Measurements from ENCODE around the gene WWC2.

WWC2 gene

GRCh38 chr4:183124865-183125264 is 25.8 kb downstream of the WWC2 start:
- H4K20me1 ChIP-seq (ENCODE audit: control insufficient read depth, insufficient read depth, low read depth, low read length): no peaks in the 10 kb centered on the region
- no peak for TF ChIP-seq CTCF (IDR thresholded peaks at IDR 0.05; ENCODE audit: low read depth, low read length, poor library complexity, severe bottlenecking)
- no peak for TF ChIP-seq EZH2phosphoT487 (IDR thresholded peaks at IDR 0.05; ENCODE audit: borderline replicate concordance, low read length)

GRCh38 chr4:183129125-183129524 is 30.1 kb downstream of the WWC2 start:
- Histone ChIP-seq H3K36me3 (ENCODE audit: control insufficient read depth, low read length) (no peaks in the 10 kb centered on the region), H4K20me1 (ENCODE audit: control insufficient read depth, insufficient read depth, low read depth, low read length) (no peaks in the 10 kb centered on the region), H3F3A (ENCODE audit: control insufficient read depth, insufficient read depth) (no peaks in the 10 kb centered on the region), H3K4me3 (ENCODE audit: low read length) (no peak overlapping the region), H3K4me2 (ENCODE audit: low read length) (no peak overlapping the region), H3K9me3 (ENCODE audit: control insufficient read depth, insufficient read depth, low read length) (no peaks in the 10 kb centered on the region), H3K9me2 (replicated peaks; ENCODE audit: control insufficient read depth, low read length) (no peaks in the 10 kb centered on the region), H3K4me1 (ENCODE audit: control insufficient read depth, low read length) (no peaks in the 10 kb centered on the region), H3K27ac (ENCODE audit: low read depth, low read length) (no peak overlapping the region), H3K79me2 (ENCODE audit: control insufficient read depth, low read length) (no peaks in the 10 kb centered on the region), H3K27me3 (ENCODE audit: control insufficient read depth, low read length) (no peaks in the 10 kb centered on the region)
- TF ChIP-seq CTCF (IDR thresholded peaks at IDR 0.05; ENCODE audit: low read depth, low read length, poor library complexity, severe bottlenecking): no peak
- no peak for TF ChIP-seq EZH2phosphoT487 (IDR thresholded peaks at IDR 0.05; ENCODE audit: borderline replicate concordance, low read length)

More at GRCh38 chr4:183124865-183125264, 25.8 kb downstream of the WWC2 start:
- Histone ChIP-seq H3K9me3 (ENCODE audit: control insufficient read depth, insufficient read depth, low read length) (no peaks in the 10 kb centered on the region), H3K4me1 (ENCODE audit: control insufficient read depth, low read length) (no peaks in the 10 kb centered on the region), H3K79me2 (ENCODE audit: control insufficient read depth, low read length) (no peaks in the 10 kb centered on the region), H3F3A (ENCODE audit: control insufficient read depth, insufficient read depth) (no peaks in the 10 kb centered on the region), H3K27ac (ENCODE audit: low read depth, low read length) (no peak overlapping the region), H3K36me3 (ENCODE audit: control insufficient read depth, low read length) (no peaks in the 10 kb centered on the region), H3K4me3 (ENCODE audit: low read length) (no peak overlapping the region), H3K9me2 (replicated peaks; ENCODE audit: control insufficient read depth, low read length) (no peaks in the 10 kb centered on the region), H3K27me3 (ENCODE audit: control insufficient read depth, low read length) (no peaks in the 10 kb centered on the region), H3K4me2 (ENCODE audit: low read length) (no peak overlapping the region)

GRCh38 chr4:183129675-183130074 is 30.6 kb downstream of the WWC2 start:
- H3F3A ChIP-seq (ENCODE audit: control insufficient read depth, insufficient read depth): no peaks in the 10 kb centered on the region
- TF ChIP-seq CTCF (IDR thresholded peaks at IDR 0.05; ENCODE audit: low read depth, low read length, poor library complexity, severe bottlenecking): no peak
- TF ChIP-seq EZH2phosphoT487 (IDR thresholded peaks at IDR 0.05; ENCODE audit: borderline replicate concordance, low read length): no peak
- H4K20me1 ChIP-seq (ENCODE audit: control insufficient read depth, insufficient read depth, low read depth, low read length): no peaks in the 10 kb centered on the region
- H3K79me2 ChIP-seq (ENCODE audit: control insufficient read depth, low read length): no peaks in the 10 kb centered on the region
- H3K27ac ChIP-seq (ENCODE audit: low read depth, low read length): no peak overlapping the region
- no peaks in the 10 kb centered on the region for H3K9me3 ChIP-seq (ENCODE audit: control insufficient read depth, insufficient read depth, low read length)
- H3K4me3 ChIP-seq (ENCODE audit: low read length): no peak overlapping the region
- no peaks in the 10 kb centered on the region for H3K9me2 ChIP-seq (replicated peaks; ENCODE audit: control insufficient read depth, low read length)
- H3K27me3 ChIP-seq (ENCODE audit: control insufficient read depth, low read length): no peaks in the 10 kb centered on the region
- no peaks in the 10 kb centered on the region for H3K4me1 ChIP-seq (ENCODE audit: control insufficient read depth, low read length)
- no peak overlapping the region for H3K4me2 ChIP-seq (ENCODE audit: low read length)
- no peaks in the 10 kb centered on the region for H3K36me3 ChIP-seq (ENCODE audit: control insufficient read depth, low read length)

Data from DOHH2 (cell line).